WI38 (cell line): ENCODE results near the gene PIP5K1C.

Source experiments
- H3K4me3 ChIP-seq: 2 replicates; pipeline ENCODE4 v1.5.1; 2011; ENCODE audit warnings: low read depth, mild to moderate bottlenecking, control low read depth, low read length
- TF ChIP-seq, protein P1 (sequence below): IDR thresholded peaks from 2 replicates; pipeline ENCODE4 v1.5.1; 2012; ENCODE audit warnings: low read depth, mild to moderate bottlenecking, control low read depth, low read length

The PIP5K1C gene

DNA sequence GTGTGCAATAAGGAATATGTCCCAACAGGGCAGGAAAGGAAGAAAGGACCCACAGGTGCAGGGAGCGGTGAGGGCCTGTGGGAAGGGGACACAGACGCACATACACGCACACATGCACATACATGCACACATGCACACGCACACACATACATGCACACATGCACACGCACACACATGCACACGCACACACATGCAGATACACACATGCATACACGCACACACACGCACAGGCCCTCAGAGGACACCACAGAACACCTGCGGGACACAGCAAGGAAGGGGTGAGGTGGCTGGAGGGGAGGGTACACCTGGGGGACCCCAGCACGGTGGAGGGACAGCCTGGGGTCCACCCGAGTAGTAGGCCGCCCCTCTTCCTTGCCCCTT lies 12.9 kb downstream of the PIP5K1C start:
- H3K4me3 ChIP-seq: no peak overlapping the region

DNA sequence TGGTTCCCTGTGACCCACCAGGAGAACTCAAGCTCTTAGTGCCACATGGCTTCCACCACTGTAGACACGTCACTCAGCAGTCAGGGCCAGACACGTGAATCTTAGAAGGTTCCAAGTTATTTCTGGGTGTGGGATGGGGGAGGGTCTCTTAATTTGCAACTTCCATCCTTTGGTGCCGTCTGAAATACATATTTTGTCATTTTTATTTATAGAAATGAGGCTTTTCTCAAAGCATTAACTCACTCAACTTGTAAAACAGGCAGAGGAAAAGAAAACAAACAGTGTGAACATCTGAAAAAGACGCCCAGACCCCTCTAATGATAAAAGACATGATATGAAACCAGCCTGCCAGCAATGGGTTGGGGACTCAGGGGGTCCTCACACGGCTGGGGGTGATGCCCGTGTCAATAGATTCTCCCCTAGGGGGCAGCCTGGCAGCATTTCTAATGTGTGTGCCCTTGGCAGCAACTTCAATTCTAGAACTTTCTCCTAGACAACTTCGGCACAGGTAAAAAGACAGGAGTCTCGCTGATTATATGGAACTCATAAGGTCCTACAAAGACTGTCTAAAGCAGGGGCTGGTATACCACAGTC lies 15.4 kb downstream of the PIP5K1C start:
- no peak overlapping the region for H3K4me3 ChIP-seq
- TF ChIP-seq, protein P1, sequence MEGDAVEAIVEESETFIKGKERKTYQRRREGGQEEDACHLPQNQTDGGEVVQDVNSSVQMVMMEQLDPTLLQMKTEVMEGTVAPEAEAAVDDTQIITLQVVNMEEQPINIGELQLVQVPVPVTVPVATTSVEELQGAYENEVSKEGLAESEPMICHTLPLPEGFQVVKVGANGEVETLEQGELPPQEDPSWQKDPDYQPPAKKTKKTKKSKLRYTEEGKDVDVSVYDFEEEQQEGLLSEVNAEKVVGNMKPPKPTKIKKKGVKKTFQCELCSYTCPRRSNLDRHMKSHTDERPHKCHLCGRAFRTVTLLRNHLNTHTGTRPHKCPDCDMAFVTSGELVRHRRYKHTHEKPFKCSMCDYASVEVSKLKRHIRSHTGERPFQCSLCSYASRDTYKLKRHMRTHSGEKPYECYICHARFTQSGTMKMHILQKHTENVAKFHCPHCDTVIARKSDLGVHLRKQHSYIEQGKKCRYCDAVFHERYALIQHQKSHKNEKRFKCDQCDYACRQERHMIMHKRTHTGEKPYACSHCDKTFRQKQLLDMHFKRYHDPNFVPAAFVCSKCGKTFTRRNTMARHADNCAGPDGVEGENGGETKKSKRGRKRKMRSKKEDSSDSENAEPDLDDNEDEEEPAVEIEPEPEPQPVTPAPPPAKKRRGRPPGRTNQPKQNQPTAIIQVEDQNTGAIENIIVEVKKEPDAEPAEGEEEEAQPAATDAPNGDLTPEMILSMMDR: no peak

More for the DNA sequence above, 12.9 kb downstream of the PIP5K1C start:
- TF ChIP-seq, protein P1: no peak

- H3K4me3 ChIP-seq: no peak overlapping the region
- TF ChIP-seq, protein P1: no peak
Measured at GRCh38 chr19:3684054-3684816, 16.0 kb downstream of the PIP5K1C start.

DNA sequence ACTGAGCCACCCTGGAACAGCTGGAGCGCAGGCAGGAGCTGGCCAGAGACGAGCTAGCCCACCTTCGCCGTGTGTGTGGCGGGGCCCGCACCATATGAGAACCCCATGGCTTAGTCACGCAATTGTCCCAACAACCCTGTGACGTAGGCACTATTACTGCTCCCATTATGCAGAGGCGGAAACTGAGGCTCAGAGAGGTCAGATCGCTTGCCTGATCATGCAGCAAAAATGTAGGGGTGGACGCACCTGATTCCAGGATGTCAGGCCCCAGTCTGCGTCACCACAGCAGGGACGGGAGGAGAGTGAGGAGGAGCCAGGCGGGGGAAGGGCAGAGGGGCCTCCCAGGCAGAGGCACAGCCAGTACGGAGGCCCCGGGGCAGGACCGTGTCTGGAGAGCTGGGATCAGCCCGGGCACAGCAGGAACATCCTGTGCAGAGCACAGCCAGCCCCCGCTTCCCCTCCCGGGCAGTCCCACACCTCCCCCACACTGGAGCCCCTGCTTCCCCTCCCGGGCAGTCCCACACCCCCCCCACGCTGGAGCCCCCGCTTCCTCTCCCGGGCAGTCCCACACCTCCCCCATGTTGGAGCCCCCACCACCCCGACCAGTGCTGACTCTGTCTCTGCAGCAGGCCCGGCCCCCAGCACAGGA lies 16.7 kb downstream of the PIP5K1C start:
- H3K4me3 ChIP-seq: no peak overlapping the region
- TF ChIP-seq, protein P1: no peak

DNA sequence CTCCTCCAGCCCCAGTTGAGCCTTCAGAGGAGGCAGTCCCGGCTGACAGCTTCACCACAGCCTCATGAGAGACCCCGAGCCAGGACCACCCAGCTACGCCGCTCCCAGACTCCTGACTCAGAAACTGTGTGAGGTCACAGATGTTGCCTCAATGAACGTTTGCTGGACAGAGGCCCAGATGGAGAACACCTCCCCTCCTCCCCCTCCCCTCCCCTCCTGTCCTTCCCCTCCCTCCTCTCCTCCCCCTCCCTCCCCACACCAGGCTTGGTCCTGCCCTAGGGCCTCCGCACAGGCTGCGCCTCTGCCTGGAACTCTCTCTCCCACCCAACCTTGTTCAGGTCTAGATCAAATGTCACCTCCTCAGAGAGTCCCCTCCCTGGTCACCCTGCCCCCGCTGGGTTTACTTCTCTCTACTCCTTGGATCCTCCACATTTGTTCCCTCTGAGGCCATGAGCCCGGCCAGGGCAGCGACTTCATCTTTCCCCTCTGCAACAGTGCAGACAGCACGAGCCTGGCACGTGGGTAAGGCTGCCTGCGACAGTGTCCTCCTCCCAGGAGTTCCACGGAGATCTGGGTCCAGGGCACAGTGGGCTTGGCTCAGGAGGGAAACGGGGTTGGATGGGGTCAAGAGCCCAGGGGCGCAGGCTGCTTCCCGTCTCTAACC lies 17.4 kb downstream of the PIP5K1C start:
- no peak overlapping the region for H3K4me3 ChIP-seq
- TF ChIP-seq, protein P1: no peak

- H3K4me3 ChIP-seq: no peak overlapping the region
- TF ChIP-seq, protein P1: no peak
Measured at GRCh38 chr19:3682286-3682685, 18.0 kb downstream of the PIP5K1C start.
